Caco-2 (cell line): ENCODE data around the gene TENM3. TPM values are rescaled to one million over a fixed set of nuclear protein-coding genes. Genes with fewer than 3 reads are reported as not detected.

Experiments
- BruUV-seq: library from RNA; stranded (reverse); fragments of 400-500 nt; replicated peaks from 2 replicates; lab custom pipeline; 2021; lab: Mats Ljungman, UMichigan
- CTCF ChIA-PET: fragments of 300-600 bp; sonication (Branson Sonifier 250); formaldehyde crosslinking; loops from one replicate; lab custom pipeline; 2022; ENCODE audit warnings: antibody characterized with exemption; lab: Charles Lee
- POLR2A ChIA-PET: fragments of 300-600 bp; sonication (Branson Sonifier 250); formaldehyde crosslinking; loops from one replicate; lab custom pipeline; 2022; ENCODE audit warnings: antibody characterized with exemption; lab: Charles Lee
- DNase-seq, 2 experiments: peaks; one replicate each; pipeline versions ENCODE4 v3.0.0 to v3.0.0-alpha.2; 2020 to 2022
- H3K27me3 ChIP-seq: replicated peaks from 2 replicates; pipeline ENCODE4 v1.6.0; 2011; ENCODE audit warnings: low read length; ENCODE audit not compliant: control insufficient read depth, insufficient read depth
- H3K36me3 ChIP-seq: 2 replicates; pipeline ENCODE4 v1.5.1; 2011; ENCODE audit warnings: low read length; ENCODE audit not compliant: control insufficient read depth, insufficient read depth
- H3K4me1 ChIP-seq: fragments of 250-450 bp; sonication (Bioruptor Pico); 2 replicates; pipeline ENCODE4 v1.5.1; 2020; ENCODE audit warnings: mild to moderate bottlenecking
- H3K4me3 ChIP-seq: 2 replicates; pipeline ENCODE4 v1.5.1; 2011; ENCODE audit warnings: low read depth, mild to moderate bottlenecking, control low read depth, low read length
- H3K9me3 ChIP-seq: fragments of 250-450 bp; sonication (Bioruptor Pico); 2 replicates; pipeline ENCODE4 v1.5.1; 2020; ENCODE audit warnings: mild to moderate bottlenecking, moderate library complexity
- H3K27ac Mint-ChIP-seq: one replicate; pipeline ENCODE4 v1.8.0; 2022; ENCODE audit warnings: mixed read lengths; ENCODE audit not compliant: unreplicated experiment
- H3K27me3 Mint-ChIP-seq: one replicate; pipeline ENCODE4 v1.8.0; 2022; ENCODE audit warnings: mixed read lengths; ENCODE audit not compliant: insufficient read depth, unreplicated experiment
- H3K36me3 Mint-ChIP-seq: one replicate; pipeline ENCODE4 v1.8.0; 2022; ENCODE audit warnings: mild to moderate bottlenecking, mixed read lengths; ENCODE audit not compliant: insufficient read depth, unreplicated experiment
- H3K4me1 Mint-ChIP-seq: one replicate; pipeline ENCODE4 v1.8.0; 2022; ENCODE audit warnings: low read depth, mixed read lengths; ENCODE audit not compliant: unreplicated experiment
- H3K4me3 Mint-ChIP-seq: one replicate; pipeline ENCODE4 v1.8.0; 2022; ENCODE audit warnings: mild to moderate bottlenecking, moderate library complexity, mixed read lengths; ENCODE audit not compliant: unreplicated experiment
- H3K9me3 Mint-ChIP-seq: one replicate; pipeline ENCODE4 v1.8.0; 2022; ENCODE audit warnings: mixed read lengths; ENCODE audit not compliant: unreplicated experiment
- CTCF ChIP-seq, 2 experiments: fragments of 200-600 bp in 1 of 2; IDR thresholded peaks; 1 replicate in 1 of 2; 2 replicates in 1 of 2; pipeline versions ENCODE4 v1.5.1 to v1.8.0; 2011 to 2022; ENCODE audit warnings: antibody characterized with exemption in 1 of 2, control low read depth in 1 of 2, inconsistent platforms in 1 of 2, low read depth in 1 of 2, low read length in 1 of 2, mild to moderate bottlenecking in 1 of 2, moderate library complexity in 1 of 2; ENCODE audit not compliant: insufficient read depth in 1 of 2, severe bottlenecking in 1 of 2, unreplicated experiment in 1 of 2
- intact Hi-C: fragments of 100-400 bp; cut with micrococcal nuclease; formaldehyde crosslinking; loops from one replicate; pipeline ENCODE4 v1.10.0; 2022; ENCODE audit not compliant: unreplicated experiment
- total RNA-seq: library from RNA; stranded (reverse); gene quantifications from 2 replicates; pipeline ENCODE4 v1.2.3, GENCODE V29; 2022

Gene TENM3
- total RNA-seq, 1 experiment from 2014 or later, result 94.7 TPM

GRCh38 chr4:182415116-182415515 is 171.9 kb downstream of the TENM3 start:
- ChIA-PET CTCF (interaction anchor here (0.6 kb wide), 1 partner anchor 43 kb away, joined by 3 read pairs; no protein-coding TSS in a partner anchor), POLR2A (no interaction called here)
- H3K4me1 Mint-ChIP-seq, result no peaks in the 10 kb centered on the region
- peaks cover 37% of the 10 kb centered on the region for H3K36me3 Mint-ChIP-seq
- Histone ChIP-seq H3K4me1 (no peaks in the 10 kb centered on the region), H3K27me3 (no peaks in the 10 kb centered on the region), H3K4me3 (no peak overlapping the region), H3K9me3 (peaks cover 14% of the 10 kb centered on the region), H3K36me3 (no peaks in the 10 kb centered on the region)
- peaks cover 19% of the 10 kb centered on the region for H3K9me3 Mint-ChIP-seq
- TF ChIP-seq CTCF (IDR thresholded peaks at IDR 0.05; ENCODE audit: insufficient read depth in 1 of 2, low read depth in 1 of 2, low read length in 1 of 2, severe bottlenecking in 1 of 2, unreplicated experiment in 1 of 2), result no peak
- no peaks in the 10 kb centered on the region for H3K27me3 Mint-ChIP-seq
- H3K27ac Mint-ChIP-seq, result no peak overlapping the region
- no peak for DNase-seq
- H3K4me3 Mint-ChIP-seq, result no peak overlapping the region
- intact Hi-C loops, result no loop called here
- no TSS peak for BruUV-seq

GRCh38 chr4:182416067-182416466 is 172.9 kb downstream of the TENM3 start:
- Mint-ChIP-seq H3K27ac (no peak overlapping the region), H3K4me1 (no peaks in the 10 kb centered on the region), H3K27me3 (no peaks in the 10 kb centered on the region), H3K9me3 (peaks cover 19% of the 10 kb centered on the region), H3K36me3 (peaks cover 32% of the 10 kb centered on the region), H3K4me3 (no peak overlapping the region)
- Histone ChIP-seq H3K4me3 (no peak overlapping the region), H3K9me3 (peaks cover 14% of the 10 kb centered on the region), H3K36me3 (no peaks in the 10 kb centered on the region), H3K27me3 (no peaks in the 10 kb centered on the region), H3K4me1 (no peaks in the 10 kb centered on the region)
- intact Hi-C loops, result no loop called here
- no peak for DNase-seq
- CTCF ChIA-PET, result no interaction called here
- no TSS peak for BruUV-seq
- POLR2A ChIA-PET, result no interaction called here
- TF ChIP-seq CTCF (IDR thresholded peaks at IDR 0.05; ENCODE audit: insufficient read depth in 1 of 2, low read depth in 1 of 2, low read length in 1 of 2, severe bottlenecking in 1 of 2, unreplicated experiment in 1 of 2), result no peak

GRCh38 chr4:182418054-182418734 is 175.0 kb downstream of the TENM3 start:
- peaks cover 4% of the 10 kb centered on the region; the same call in 1 of the 2 replicates for H3K9me3 ChIP-seq
- no peak for TF ChIP-seq CTCF (IDR thresholded peaks at IDR 0.05; ENCODE audit: insufficient read depth in 1 of 2, low read depth in 1 of 2, low read length in 1 of 2, severe bottlenecking in 1 of 2, unreplicated experiment in 1 of 2)
- intact Hi-C loops, result no loop called here
- BruUV-seq, result no TSS peak
- H3K9me3 Mint-ChIP-seq, result peaks cover 2% of the 10 kb centered on the region
- ChIA-PET CTCF (no interaction called here), POLR2A (no interaction called here)
- no peak overlapping the region for H3K4me3 ChIP-seq
- no peaks in the 10 kb centered on the region for H3K4me1 ChIP-seq
- no peak for DNase-seq
- no peaks in the 10 kb centered on the region for H3K27me3 Mint-ChIP-seq
- no peaks in the 10 kb centered on the region for H3K4me1 Mint-ChIP-seq
- peaks cover 14% of the 10 kb centered on the region for H3K36me3 Mint-ChIP-seq
- H3K36me3 ChIP-seq, result no peaks in the 10 kb centered on the region
- no peak overlapping the region for H3K27ac Mint-ChIP-seq
- no peak overlapping the region for H3K4me3 Mint-ChIP-seq
- no peaks in the 10 kb centered on the region for H3K27me3 ChIP-seq
